ENCODE data around the gene GJB5.

GRCh38 chr1:34781071-34781843, 26.4 kb downstream of the GJB5 start, which contains the start of gene GJB3:
- TF ChIP-seq CTCF (IDR thresholded peaks at IDR 0.05), result no peak
- TF ChIP-seq POLR2A (IDR thresholded peaks at IDR 0.05), result no peak
